Suppressor macrophage treated with lipopolysaccharide for 1 hour (primary cell): ENCODE results near the gene SLC7A1.
A peak's percentile ranks its signal among the peaks of the same experiment; 100 is the strongest.

Experiments used
- DNase-seq, 3 donors: peaks; one replicate each; pipeline ENCODE4 v3.0.0-alpha.2; 2020 to 2022

The SLC7A1 gene

DNA sequence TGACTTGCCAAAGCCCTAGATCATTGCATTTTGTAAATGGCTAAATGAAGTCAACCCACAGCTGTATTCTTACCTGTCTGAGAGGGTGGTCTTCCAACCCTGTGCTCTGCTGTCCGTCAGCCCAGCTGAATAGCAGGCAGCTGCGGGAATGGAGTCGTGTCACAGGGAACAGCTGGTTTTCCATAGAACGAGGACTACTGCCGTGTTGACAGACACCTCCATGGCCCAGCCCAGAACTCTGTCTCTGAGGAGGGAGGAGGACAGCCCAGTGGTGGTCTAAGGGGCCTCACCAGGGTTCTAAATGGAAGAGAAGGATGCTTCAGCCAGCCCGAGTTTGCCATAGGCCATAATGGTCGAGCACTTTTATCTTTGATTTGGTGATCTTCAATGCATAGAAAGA lies 110.7 kb downstream of the SLC7A1 start:
- DNase-seq, result no peak

DNA sequence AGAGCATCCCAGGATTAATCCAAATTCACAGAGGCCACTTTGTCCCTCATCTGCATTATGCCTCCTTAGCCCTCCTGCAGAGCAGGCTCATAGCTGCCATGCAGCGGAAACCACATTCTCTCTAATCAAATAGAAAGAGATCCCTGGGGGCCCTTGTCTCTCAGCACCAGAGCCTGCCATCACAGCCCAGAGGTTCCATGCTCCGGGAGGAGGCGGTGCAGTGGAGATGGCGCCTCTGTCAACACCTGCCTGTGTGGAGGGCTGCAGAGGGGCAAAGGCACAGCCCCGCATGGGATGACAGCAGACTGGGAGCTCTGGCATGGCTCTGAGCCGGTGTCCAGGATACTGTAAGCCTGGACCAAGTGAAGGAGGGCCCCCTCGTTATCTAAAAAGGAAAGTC lies 111.3 kb downstream of the SLC7A1 start:
- no peak for DNase-seq

DNA sequence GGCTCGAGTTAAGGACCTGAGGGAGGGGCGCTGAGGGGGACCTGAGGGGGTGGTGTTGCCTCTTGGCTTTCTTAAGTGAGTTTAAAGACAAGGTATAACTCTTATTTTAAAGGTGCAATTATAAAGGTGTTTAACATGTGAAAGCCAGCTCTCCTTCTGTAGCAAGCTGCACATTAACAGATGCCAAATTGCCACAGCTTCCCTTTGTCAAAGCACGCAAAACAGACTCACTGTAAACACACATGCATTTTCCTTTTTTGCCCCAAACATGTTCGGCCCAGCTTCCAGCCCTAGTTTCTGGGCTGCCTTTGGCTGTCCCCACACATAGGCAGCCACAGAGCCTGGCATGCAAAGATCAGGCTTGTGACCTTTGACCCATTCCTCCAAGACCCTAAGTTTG lies 111.9 kb downstream of the SLC7A1 start:
- no peak for DNase-seq

DNA sequence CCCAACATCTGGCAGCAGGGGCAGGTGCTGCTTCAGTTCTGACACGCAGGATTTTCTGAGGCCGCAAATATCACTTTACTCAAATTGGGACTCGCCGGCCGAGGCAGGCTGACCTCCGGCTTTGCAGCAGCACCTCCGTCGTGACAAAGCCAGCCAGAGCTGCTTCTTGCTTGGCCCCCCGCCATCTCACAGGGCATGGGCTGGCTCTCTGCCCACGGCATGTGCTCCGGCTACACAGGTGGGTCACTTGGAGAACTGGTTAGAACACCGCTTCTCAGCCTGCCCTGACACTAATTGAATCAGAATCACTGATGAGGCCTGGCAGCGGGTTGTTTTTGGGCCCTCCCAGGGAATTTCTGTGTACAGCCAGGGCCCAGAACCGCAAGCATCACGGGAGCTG lies 112.3 kb downstream of the SLC7A1 start:
- DNase-seq, result no peak

DNA sequence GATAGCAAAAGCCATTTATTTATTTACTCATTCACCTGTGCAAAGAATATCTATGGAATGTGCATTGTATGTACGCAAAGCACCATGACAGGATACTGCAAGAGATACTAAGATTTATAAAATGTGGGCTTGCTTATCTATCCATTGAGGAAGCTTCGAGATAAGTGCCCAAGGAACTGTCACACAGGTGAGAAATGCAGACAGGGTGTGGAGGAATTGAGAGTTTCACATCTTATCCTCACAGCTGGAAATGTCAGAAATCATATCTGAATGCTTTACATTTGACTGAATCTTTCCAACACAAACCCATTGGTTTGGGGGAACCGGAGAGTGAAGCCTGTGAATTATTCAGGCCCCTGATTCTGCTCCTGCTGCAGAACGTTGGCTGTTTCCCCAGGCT lies 113.0 kb downstream of the SLC7A1 start:
- DNase-seq, result no peak

DNA sequence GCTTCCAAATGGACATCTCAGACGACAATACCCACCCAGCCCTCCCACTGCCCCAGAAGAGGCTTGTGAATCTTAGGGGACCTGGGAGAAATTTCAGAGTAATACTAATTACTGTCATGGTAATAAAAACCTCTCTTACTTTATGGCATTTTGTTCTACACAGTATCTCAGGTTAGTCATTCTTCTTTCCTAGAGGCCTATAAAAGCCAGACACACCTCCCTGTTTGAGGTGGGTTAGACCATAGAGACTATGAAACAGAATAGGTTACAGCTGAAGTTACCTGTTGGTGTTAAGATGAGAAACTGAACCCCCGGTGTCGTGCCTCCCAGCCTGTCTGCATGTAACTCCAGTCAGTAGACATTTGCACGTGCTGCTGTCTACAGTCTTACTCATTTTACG lies 113.9 kb downstream of the SLC7A1 start:
- DNase-seq, result no peak

DNA sequence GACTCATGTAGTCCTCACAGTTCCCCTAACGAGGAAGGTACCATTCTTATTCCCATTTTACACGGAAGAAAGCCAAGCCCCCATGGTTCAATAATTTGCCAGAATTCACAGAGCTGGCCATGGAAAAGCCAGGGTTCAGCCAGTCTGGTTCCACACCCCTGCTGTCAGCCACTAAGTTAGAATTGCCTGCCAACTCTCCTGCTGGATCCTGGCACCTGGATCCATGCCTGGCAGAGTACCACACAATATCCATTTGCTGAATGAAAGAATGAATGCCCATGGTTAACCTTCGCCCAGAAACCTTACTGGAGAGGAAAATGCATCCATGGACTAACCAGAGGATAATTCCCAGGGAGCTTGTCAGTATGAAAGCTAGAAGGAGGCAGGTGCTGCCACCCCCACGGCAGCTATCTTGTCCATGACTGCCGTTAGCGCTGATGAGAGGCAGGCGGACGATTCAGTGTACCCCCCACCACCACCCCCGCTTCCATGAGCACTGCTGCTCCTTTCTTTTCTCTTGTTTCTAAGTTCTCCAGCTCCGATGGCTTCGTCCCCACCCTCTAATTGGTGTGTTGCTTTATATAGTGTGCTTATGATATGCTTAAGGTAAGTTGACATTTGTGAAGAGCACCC lies 114.5 kb downstream of the SLC7A1 start:
- no peak for DNase-seq

DNA sequence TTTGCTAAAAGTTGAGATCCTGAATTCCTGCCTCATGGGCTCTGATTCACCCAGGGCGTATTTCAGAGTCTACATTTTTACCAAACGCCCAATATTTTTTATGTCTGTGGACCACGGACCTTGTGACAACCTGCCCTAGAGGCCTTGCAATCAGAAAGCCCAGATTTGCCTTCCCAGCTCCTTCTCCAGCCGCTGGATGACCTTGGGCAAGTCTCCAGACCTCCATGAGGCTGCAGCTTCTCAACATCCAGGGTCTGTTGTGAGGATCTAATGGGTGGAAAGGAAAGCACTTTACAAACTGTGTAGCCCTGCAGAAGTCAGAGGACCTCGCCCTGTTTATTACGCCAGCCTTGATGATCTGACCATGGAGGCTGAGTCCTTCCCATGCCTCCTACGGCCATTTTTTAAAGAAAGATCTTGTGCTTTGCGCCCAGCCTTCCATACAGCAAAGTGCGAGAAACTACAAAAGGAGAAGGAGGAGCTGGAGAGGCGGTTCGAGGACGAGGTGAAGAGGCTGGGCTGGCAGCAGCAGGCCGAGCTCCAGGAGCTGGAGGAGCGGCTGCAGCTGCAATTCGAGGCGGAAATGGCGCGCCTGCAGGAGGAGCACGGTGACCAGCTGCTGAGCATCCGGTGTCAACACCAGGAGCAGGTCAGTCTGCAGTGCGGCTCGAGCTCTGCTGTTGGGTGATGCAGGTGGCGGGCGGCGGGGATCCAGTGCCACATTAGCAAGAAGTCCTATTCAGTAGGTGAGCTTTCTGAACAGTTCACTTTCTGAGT lies 115.6 kb downstream of the SLC7A1 start:
- no peak for DNase-seq

DNA sequence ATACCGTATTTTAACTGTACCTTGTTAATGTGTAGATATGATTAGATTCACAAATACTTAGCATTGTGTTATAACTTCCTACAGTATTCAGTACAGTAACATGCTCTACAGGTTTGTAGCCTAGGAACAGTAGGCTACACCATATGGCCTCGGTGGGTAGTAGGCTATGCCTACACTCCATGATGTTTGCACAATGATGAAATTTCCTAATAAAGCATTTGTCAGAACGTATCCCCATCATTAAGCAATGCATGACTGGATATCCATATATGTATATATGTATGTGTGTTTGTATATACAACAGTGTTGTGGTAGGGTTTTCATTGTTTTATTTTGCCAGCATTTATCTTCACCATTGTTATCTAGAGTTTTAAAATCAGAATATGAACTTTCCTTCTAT lies 119.4 kb downstream of the SLC7A1 start:
- no peak for DNase-seq

DNA sequence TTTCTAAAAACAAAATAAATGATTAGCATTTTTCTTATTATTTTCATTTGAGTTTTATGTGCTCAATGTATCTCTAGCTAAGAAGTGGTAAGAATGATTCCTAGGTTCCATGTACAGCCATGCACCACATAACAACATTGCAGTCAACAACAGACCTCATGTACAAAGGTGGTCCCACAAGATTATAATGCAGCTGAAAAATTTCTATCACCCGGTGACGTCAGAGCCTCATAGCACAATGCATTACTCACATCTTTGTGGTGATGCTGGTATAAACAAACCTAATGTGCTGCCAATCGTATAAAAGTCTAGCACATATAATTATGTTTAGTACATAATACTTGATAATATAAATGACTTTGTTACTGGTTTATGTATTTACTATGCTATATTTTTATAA lies 120.5 kb downstream of the SLC7A1 start:
- DNase-seq, result no peak

DNA sequence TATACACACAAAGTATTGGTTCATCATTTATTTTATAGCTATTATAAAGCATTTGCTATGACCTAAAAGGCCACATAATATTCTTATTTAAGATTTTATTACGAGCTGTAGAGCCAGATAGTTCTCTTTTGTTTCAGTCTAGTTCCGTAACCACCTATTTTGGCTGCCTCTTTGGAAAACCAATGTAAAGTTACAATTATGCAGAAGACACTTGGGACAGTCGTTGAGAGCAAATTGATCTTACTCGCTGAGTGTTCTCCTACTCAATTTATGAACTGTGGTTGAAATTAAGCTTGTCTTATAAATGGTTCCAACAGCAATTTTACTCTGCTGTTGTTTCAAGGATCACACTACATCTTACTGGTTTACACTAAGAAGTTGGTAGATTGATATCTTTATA lies 122.3 kb downstream of the SLC7A1 start:
- DNase-seq, result no peak

DNA sequence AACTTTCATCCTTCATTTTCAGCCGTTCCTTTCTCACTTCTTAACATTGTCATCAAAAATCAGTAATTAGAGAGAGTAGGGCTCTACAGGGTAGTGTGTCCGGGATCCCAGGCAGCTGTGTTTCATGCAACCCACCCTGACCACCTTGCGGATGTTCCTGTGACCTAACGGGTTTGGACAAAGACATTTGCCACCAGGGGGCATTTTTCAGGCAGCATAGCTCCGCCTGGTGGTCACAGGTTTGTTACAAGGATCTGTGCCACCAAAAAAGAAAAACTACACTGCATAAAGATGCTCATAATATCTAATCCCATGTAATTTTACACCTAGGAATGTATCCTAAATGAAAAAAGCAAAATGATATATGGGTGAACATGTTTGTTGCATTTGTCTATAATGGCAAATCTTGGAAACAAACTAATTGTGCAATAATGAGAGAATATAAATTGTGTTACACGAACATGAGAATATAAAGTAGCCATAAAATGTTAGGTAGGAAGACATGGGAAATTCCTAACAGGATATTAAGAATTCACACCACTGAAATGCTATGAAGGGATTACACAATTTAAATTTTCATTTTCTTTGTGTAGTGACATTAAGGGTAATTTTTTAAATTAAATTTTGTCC lies 123.0 kb downstream of the SLC7A1 start:
- DNase-seq, result peak; percentile 75 to 85 (median 83)

DNA sequence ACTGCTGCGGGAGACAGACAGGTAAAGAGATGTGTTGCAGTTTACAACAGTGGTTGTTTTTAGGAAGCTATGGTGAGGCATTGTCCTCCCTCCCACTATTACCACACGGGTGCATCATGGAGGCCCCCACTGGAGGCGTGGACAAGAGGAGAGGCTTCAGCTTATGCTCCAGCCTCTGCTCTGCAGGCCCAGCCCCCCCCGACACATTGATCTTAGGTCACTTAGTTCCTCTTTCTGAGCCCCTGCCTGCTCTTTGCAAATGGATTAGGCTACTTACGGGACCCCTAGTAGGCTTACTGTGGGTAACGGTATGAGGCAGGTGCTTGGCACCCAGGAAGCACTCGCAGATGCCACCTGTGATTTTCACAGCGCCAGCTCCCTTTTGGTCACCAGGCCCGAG lies 123.9 kb downstream of the SLC7A1 start:
- peak; percentile 53 to 62 (median 53) for DNase-seq

DNA sequence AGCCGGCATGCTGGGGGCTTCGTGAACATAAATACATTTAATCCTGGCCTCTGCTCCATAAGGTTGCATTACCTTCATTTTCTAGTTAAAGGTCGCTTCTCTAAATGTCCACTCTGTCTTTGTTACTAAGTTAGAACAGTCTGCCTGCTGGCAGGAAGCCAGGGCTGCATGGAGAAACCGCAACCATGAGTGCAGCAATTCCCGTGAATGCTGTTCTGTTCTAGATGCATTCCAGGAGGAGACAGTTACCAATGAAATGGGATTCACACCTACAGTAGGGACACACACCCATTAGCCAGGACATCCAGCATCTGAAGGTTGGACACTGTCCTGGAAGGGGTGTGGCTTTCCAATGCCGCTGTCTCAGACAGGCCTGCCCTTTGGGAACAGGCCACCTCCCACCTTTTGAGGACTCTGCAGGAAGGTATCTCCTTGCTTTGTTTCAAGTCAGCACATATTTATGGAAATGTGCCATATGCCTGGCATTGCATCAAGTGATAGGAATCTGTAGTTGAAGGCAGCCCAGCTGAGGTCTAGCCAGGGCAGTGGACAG lies 129.7 kb downstream of the SLC7A1 start:
- no peak for DNase-seq

DNA sequence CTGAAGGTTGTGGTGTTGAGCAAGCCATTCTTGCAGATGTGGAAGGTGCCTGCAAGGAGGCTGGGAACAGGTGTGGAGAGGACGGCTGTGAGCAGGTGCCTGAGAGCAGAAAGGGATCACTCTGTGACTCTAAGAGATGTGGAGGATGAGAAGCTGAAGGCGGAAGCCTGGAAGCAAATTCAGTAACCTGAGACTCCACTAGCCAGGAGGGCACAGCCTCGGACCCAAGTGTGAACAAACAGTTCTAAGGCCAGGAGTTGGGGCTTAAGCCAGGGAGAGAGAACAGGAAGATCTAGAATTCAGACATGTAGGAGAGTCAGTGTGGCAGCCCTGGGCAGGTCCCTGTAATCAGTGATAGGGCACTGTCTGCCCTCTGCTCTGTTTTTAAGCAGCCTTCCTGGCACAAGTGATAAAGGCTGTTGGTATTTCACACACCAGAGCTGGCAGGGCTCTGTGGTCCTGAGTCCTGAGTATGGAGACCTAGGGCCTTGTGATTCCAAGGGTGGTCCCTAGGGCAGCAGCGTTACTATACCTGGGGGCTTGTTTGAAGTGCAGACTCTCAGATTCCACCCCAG lies 131.3 kb downstream of the SLC7A1 start:
- no peak for DNase-seq

DNA sequence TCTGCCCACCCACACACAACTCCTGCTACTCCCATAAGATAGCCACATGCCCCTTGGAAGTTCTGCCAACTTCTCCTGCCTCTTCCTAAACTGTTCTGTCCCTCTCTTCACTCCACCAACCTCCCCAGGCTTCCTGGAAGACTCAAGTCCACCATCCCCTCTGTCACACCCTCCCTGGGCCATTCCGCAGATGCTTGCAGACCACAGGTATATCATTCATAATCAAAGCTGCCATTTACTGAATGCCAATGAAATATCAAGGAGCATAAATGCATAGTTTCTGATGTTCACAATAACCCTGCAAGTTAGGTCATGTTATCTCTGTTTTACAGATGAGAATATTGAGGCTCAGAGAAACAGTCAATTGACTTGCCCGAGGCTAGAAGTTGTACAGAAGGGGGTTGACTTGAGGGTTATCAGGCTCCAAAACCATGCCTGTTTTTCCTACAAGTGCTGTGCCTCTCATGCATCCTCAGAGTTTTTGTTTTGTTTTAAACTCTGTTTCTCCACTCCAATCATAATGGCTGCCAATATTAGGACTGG lies 135.6 kb downstream of the SLC7A1 start:
- DNase-seq, result no peak
